K562 (cell line): ENCODE measurements around the gene ZNF189. TPM values are rescaled to one million over a fixed set of nuclear protein-coding genes. Genes with fewer than 3 reads are reported as not detected.

ENCODE experiments used
- ATAC-seq: fragments of 200-7000 bp; cut with Tn5 transposase; 3 replicates; pipeline ENCODE4 v1.9.1; 2020; ENCODE audit warnings: moderate library complexity
- BruUV-seq: library from RNA; stranded (reverse); fragments of 400-500 nt; replicated peaks from 2 replicates; lab custom pipeline; 2021; lab: Mats Ljungman, UMichigan
- CTCF ChIA-PET: fragments of 300-600 bp; formaldehyde crosslinking; extraction: SDS; loops from one replicate; lab custom pipeline; 2021; ENCODE audit warnings: low intra/inter-chr PET ratio; lab: Yijun Ruan, JAX
- POLR2A ChIA-PET: fragments of 300-600, 350-650 bp; sonication (Branson Sonifier 250); formaldehyde crosslinking; extraction: SDS; loops from one replicate; lab custom pipeline; 2021; ENCODE audit warnings: antibody characterized with exemption, inconsistent platforms; lab: Yijun Ruan, JAX
- DNase-seq, 4 experiments: peaks; one replicate each; pipeline versions ENCODE4 v3.0.0 to v3.0.0-alpha.2; 2011 to 2018; ENCODE audit warnings: low spot score in 3 of 4, mixed read lengths in 3 of 4; ENCODE audit errors: extremely low read depth in 1 of 4
- FAIRE-seq: peaks from 2 replicates; lab custom pipeline; 2011; peaks lifted over from hg19 to GRCh38; lab: Jason Lieb, UNC
- H2AFZ ChIP-seq: 2 replicates; pipeline ENCODE4 v1.6.0; 2011; ENCODE audit warnings: low read depth, low read length, control low read depth, inconsistent platforms
- H3K27ac ChIP-seq: fragments of 200-600 bp; 3 replicates; pipeline ENCODE4 v1.8.0; 2011; ENCODE audit warnings: low read depth, mild to moderate bottlenecking, control low read depth, inconsistent platforms, low read length, moderate library complexity, mixed read lengths; ENCODE audit errors: extremely low read depth
- H3K27me3 ChIP-seq, 2 experiments: fragments of 300-600 bp in 1 of 2; 2 replicates in 1 of 2; 3 replicates in 1 of 2; pipeline versions ENCODE4 v1.6.0 to v1.8.0; 2011; ENCODE audit warnings: inconsistent platforms in 2 of 2, low read length in 2 of 2, mild to moderate bottlenecking in 1 of 2, mixed read lengths in 1 of 2, moderate library complexity in 1 of 2; ENCODE audit not compliant: control insufficient read depth in 2 of 2, insufficient read depth in 2 of 2
- H3K36me3 ChIP-seq: fragments of 300-600 bp; 3 replicates; pipeline ENCODE4 v1.8.0; 2011; ENCODE audit warnings: mild to moderate bottlenecking, low read length, inconsistent platforms; ENCODE audit not compliant: control insufficient read depth, insufficient read depth
- H3K4me1 ChIP-seq, 2 experiments: fragments of 200-600 bp in 1 of 2; replicated peaks in 1 of 2; 2 replicates in 1 of 2; 3 replicates in 1 of 2; pipeline versions ENCODE4 v1.5.1 to v1.8.0; 2011; ENCODE audit warnings: inconsistent platforms in 2 of 2, low read length in 2 of 2, mild to moderate bottlenecking in 1 of 2, mixed read lengths in 1 of 2, moderate library complexity in 1 of 2; ENCODE audit not compliant: control insufficient read depth in 2 of 2, insufficient read depth in 2 of 2
- H3K4me2 ChIP-seq: 2 replicates; pipeline ENCODE4 v1.6.1; 2011; ENCODE audit warnings: low read length, control low read depth, inconsistent platforms, mixed read lengths; ENCODE audit not compliant: insufficient read depth
- H3K4me3 ChIP-seq: fragments of 200-600 bp; sonication (generic), shearing (Covaris generic); 2 replicates; pipeline ENCODE4 v1.5.1; 2016; ENCODE audit warnings: control low read depth, inconsistent platforms
- H3K79me2 ChIP-seq: fragments of 200-600 bp; 3 replicates; pipeline ENCODE4 v1.8.0; 2011; ENCODE audit warnings: low read length, inconsistent platforms; ENCODE audit not compliant: control insufficient read depth, insufficient read depth
- H3K9ac ChIP-seq, 2 experiments: 2 replicates each; pipeline versions ENCODE4 v1.6.0 to v1.6.1; 2011; ENCODE audit warnings: low read depth in 2 of 2, low read length in 2 of 2, control low read depth in 1 of 2, inconsistent platforms in 1 of 2, mild to moderate bottlenecking in 1 of 2, mixed read lengths in 1 of 2; ENCODE audit not compliant: insufficient read depth in 1 of 2
- H3K9me1 ChIP-seq: one replicate; pipeline ENCODE4 v1.6.0; 2011; ENCODE audit warnings: inconsistent platforms, mild to moderate bottlenecking, low read length, moderate library complexity; ENCODE audit not compliant: control insufficient read depth, insufficient read depth
- H3K9me3 ChIP-seq: replicated peaks from 2 replicates; pipeline ENCODE4 v1.5.1; 2011; ENCODE audit warnings: low read depth, low read length, inconsistent platforms; ENCODE audit not compliant: control insufficient read depth, insufficient read depth
- H4K20me1 ChIP-seq: replicated peaks from 2 replicates; pipeline ENCODE4 v1.6.1; 2011; ENCODE audit warnings: low read length, inconsistent platforms, mixed read lengths; ENCODE audit not compliant: control insufficient read depth, insufficient read depth
- CC2D1A ChIP-seq: fragments of 450-650 bp; IDR thresholded peaks from 2 replicates; pipeline ENCODE4 v1.6.1; 2017; ENCODE audit warnings: mild to moderate bottlenecking
- CEBPB ChIP-seq: fragments of 450-650 bp; IDR thresholded peaks from 2 replicates; pipeline ENCODE4 v1.6.1; 2016; ENCODE audit warnings: missing genetic modification characterization, missing compliant biosample characterization
- DNMT1 ChIP-seq: fragments of 450-650 bp; IDR thresholded peaks from 2 replicates; pipeline ENCODE4 v1.6.1; 2016; ENCODE audit warnings: antibody characterized with exemption, mild to moderate bottlenecking
- FUS ChIP-seq: fragments of 200-400 bp; formaldehyde crosslinking; optimal IDR thresholded peaks from 2 replicates; pipeline ENCODE3; 2017; ENCODE audit warnings: low read depth, low read length
- HMG20A ChIP-seq: fragments of 450-650 bp; formaldehyde crosslinking; conservative IDR thresholded peaks from 2 replicates; pipeline ENCODE4 v1.4.0; 2020; ENCODE audit warnings: mild to moderate bottlenecking, mixed read lengths
- HMGN3 ChIP-seq: IDR thresholded peaks from 2 replicates; pipeline ENCODE4 v1.6.1; 2011; ENCODE audit warnings: borderline replicate concordance, low read depth, mild to moderate bottlenecking, mixed read lengths, low read length; ENCODE audit not compliant: insufficient read length; ENCODE audit errors: extremely low read depth
- LEF1 ChIP-seq: fragments of 450-650 bp; IDR thresholded peaks from 2 replicates; pipeline ENCODE4 v1.6.1; 2016; ENCODE audit warnings: mild to moderate bottlenecking
- PHTF2 ChIP-seq: fragments of 250-450 bp; sonication (Bioruptor Pico); IDR thresholded peaks from 2 replicates; pipeline ENCODE4 v1.5.0; 2021; ENCODE audit warnings: mild to moderate bottlenecking
- POLR2H ChIP-seq: IDR thresholded peaks from 2 replicates; pipeline ENCODE4 v1.6.1; 2016; ENCODE audit warnings: missing genetic modification characterization, low read depth, mild to moderate bottlenecking, control low read depth, missing compliant biosample characterization, moderate library complexity
- RBM25 ChIP-seq: fragments of 200-400 bp; formaldehyde crosslinking; IDR thresholded peaks from 2 replicates; pipeline ENCODE4 v1.6.1; 2018; ENCODE audit warnings: low read length, low read depth, moderate library complexity; ENCODE audit not compliant: severe bottlenecking
- SNRNP70 ChIP-seq: fragments of 200-400 bp; formaldehyde crosslinking; optimal IDR thresholded peaks from 2 replicates; pipeline ENCODE3; 2017; ENCODE audit warnings: low read depth, low read length
- in situ Hi-C: fragments of 300-500 bp; cut with MboI; formaldehyde crosslinking; loops from 4 replicates; pipeline ENCODE4 v1.15.0; 2018; ENCODE audit warnings: inconsistent platforms, mixed read lengths
- intact Hi-C: fragments of 100-400 bp; cut with micrococcal nuclease; formaldehyde crosslinking; loops from 2 replicates; pipeline ENCODE4 v1.14.2; 2022
- polyA plus RNA-seq, 8 experiments: library from polyadenylated mRNA; depleted of rRNA in 4 of 8; stranded (reverse) in 5 of 8; unstranded in 3 of 8; fragments of >200 nt; fragmentation: Nextera tagmentation in 2 of 8; fragmentation: Illumina TruSeq in 1 of 8; extraction: Ambion mirVana in 2 of 8; extraction: Trizol in 1 of 8; gene quantifications; 2 replicates each; pipeline versions ENCODE4 v1.2.1 to v1.2.3, GENCODE V29; 2011 to 2014; ENCODE audit warnings: inconsistent platforms in 1 of 8, missing spikeins in 1 of 8
- total RNA-seq, 7 experiments: library from RNA; depleted of rRNA in 6 of 7; stranded (reverse); fragments of >200 nt in 6 of 7; fragmentation: Illumina TruSeq in 2 of 7; extraction: Trizol in 2 of 7; gene quantifications; 2 replicates each; pipeline versions ENCODE4 v1.2.1 to v1.2.3, GENCODE V29; 2011 to 2021; ENCODE audit warnings: low replicate concordance in 1 of 7
- TF ChIP-seq, protein P1 (sequence below): sonication (generic); formaldehyde crosslinking; IDR thresholded peaks from 2 replicates; pipeline ENCODE4 v1.8.0; 2022; ENCODE audit warnings: mild to moderate bottlenecking, low read depth, missing genetic modification reagents
- TF ChIP-seq, protein P2 (sequence below): fragments of 250-450 bp; sonication (Bioruptor Pico); IDR thresholded peaks from 2 replicates; pipeline ENCODE4 v1.8.0; 2021; ENCODE audit warnings: borderline replicate concordance, mild to moderate bottlenecking, moderate library complexity; ENCODE audit not compliant: poor library complexity, severe bottlenecking

ZNF189 gene
- total and polyA plus RNA-seq, 9 of the 15 experiments (the other 6 are each of a cell fraction or from before 2014, with no cell fraction given) = 2.4 to 15.3 (median 6.4) TPM

DNA sequence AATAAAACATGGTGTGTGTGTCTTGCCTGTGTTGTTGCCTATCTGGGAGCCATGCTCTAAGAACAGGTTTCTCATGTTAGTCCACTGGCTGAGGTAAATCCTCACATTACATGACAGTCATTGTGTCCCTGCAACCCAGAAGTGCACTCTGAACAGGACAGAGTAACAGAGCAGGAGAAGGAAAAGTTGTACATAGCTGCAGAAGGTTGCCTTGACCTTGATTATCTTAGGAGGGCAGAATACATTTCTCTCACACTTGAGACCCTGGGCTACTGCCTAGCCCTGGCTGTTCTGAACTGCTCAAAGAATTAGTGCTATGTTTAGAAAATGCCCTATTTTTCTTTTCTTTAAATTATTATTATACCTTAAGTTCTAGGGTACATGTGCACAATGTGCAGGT lies 16.9 kb downstream of the ZNF189 start:
- in situ Hi-C loops = no loop called here
- intact Hi-C loops = no loop called here
- Histone ChIP-seq H2AFZ (no peak overlapping the region), H3K9me1 (no peaks in the 10 kb centered on the region), H3K27me3 (no peaks in the 10 kb centered on the region), H3K4me1 (no peaks in the 10 kb centered on the region), H3K9me3 (no peaks in the 10 kb centered on the region), H4K20me1 (no peaks in the 10 kb centered on the region), H3K27ac (no peak overlapping the region), H3K4me3 (no peak overlapping the region), H3K79me2 (no peaks in the 10 kb centered on the region), H3K4me2 (no peak overlapping the region), H3K9ac (no peak overlapping the region)
- ATAC-seq (no peak), DNase-seq (no peak)
- POLR2A ChIA-PET = no interaction called here
- BruUV-seq = no TSS peak
- TF ChIP-seq SNRNP70 = no peak
- no peak for TF ChIP-seq LEF1
- no peak for TF ChIP-seq HMGN3
- no peak for TF ChIP-seq FUS
- TF ChIP-seq, protein P1, sequence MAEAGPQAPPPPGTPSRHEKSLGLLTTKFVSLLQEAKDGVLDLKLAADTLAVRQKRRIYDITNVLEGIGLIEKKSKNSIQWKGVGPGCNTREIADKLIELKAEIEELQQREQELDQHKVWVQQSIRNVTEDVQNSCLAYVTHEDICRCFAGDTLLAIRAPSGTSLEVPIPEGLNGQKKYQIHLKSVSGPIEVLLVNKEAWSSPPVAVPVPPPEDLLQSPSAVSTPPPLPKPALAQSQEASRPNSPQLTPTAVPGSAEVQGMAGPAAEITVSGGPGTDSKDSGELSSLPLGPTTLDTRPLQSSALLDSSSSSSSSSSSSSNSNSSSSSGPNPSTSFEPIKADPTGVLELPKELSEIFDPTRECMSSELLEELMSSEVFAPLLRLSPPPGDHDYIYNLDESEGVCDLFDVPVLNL (CRISPR knock-in tag) = no peak
- no peak for TF ChIP-seq POLR2H (tag)
- TF ChIP-seq, all 486 proteins: peak for 0
- no peak for FAIRE-seq
- H3K36me3 ChIP-seq = no peaks in the 10 kb centered on the region
- CTCF ChIA-PET = no interaction called here

DNA sequence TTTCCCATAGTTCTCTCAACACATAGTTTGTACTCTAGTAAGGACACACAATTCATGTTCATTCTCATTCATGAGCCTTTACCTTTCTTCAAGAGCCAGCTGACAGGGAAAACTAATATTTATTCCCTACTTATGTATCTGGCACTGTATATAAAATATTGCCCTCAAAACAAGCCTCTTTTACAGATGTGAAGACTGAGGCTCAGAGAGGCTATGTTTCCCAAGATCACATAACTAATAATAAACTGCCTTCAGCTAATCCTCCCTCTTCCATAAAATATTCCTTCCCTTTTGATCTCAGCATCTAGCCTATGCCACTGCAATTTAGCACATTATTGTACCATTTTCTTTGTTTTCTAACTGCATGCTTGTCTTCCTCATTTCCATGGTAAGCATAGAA lies 18.7 kb downstream of the ZNF189 start:
- BruUV-seq = no TSS peak
- in situ Hi-C loops = no loop called here
- Histone ChIP-seq H3K4me2 (no peak overlapping the region), H3K27me3 (no peaks in the 10 kb centered on the region), H2AFZ (no peak overlapping the region), H3K4me3 (no peak overlapping the region), H3K36me3 (no peaks in the 10 kb centered on the region), H3K9ac (no peak overlapping the region), H4K20me1 (no peaks in the 10 kb centered on the region), H3K79me2 (no peaks in the 10 kb centered on the region), H3K9me3 (no peaks in the 10 kb centered on the region), H3K9me1 (no peaks in the 10 kb centered on the region), H3K4me1 (no peaks in the 10 kb centered on the region)
- no peak for FAIRE-seq
- no peak for DNase-seq
- intact Hi-C loops = no loop called here
- TF ChIP-seq DNMT1 (no peak), HMG20A (CRISPR knock-in tag) (no peak), CC2D1A (no peak), CEBPB (tag) (no peak), PHTF2 (no peak), RBM25 (peak; percentile 48)
- TF ChIP-seq, protein P2, sequence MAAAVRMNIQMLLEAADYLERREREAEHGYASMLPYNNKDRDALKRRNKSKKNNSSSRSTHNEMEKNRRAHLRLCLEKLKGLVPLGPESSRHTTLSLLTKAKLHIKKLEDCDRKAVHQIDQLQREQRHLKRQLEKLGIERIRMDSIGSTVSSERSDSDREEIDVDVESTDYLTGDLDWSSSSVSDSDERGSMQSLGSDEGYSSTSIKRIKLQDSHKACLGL (CRISPR knock-in tag) = no peak
- TF ChIP-seq, all 486 proteins: peak for 1
- CTCF ChIA-PET = no interaction called here
- no peak for ATAC-seq
- POLR2A ChIA-PET = no interaction called here
- H3K27ac ChIP-seq = no peak overlapping the region
